DLD1 (cell line): ENCODE measurements around the gene CCNT2.
"Not testable (repeated sequence)": the region's sequence is repeated elsewhere in the genome, so short reads cannot be mapped to it uniquely, and the experiment has no call there.

Source experiments
- in situ Hi-C: cut with HindIII; loops from 2 replicates; pipeline ENCODE4 v1.10.0; 2017; ENCODE audit warnings: low sequenced_read_pairs

Gene CCNT2

GRCh38 chr2:134918526-134919340, at the start of gene CCNT2:
TSS of gene CCNT2 (plus strand) at chr2:134918822. CDS start at chr2:134918855, 33 bp downstream.
- in situ Hi-C loops, result no loop called here

- in situ Hi-C loops, result no loop called here
Observed at GRCh38 chr2:134869946-134870736, 48.5 kb upstream of the CCNT2 start.

GRCh38 chr2:134873152-134873551, 45.5 kb upstream of the CCNT2 start:
- in situ Hi-C loops, result no loop called here

GRCh38 chr2:134875309-134875708, 43.3 kb upstream of the CCNT2 start:
- in situ Hi-C loops, result no loop called here

- in situ Hi-C loops, result no loop called here
Observed at GRCh38 chr2:134882773-134883172, 35.8 kb upstream of the CCNT2 start.

GRCh38 chr2:134883552-134884293, 34.9 kb upstream of the CCNT2 start:
- in situ Hi-C loops, result no loop called here

- in situ Hi-C loops, result no loop called here
Observed at GRCh38 chr2:134884435-134884834, 34.2 kb upstream of the CCNT2 start.

- in situ Hi-C loops, result no loop called here
Observed at GRCh38 chr2:134892282-134893035, 26.2 kb upstream of the CCNT2 start.

- in situ Hi-C loops, result no loop called here
Observed at GRCh38 chr2:134897932-134898331, 20.7 kb upstream of the CCNT2 start.

GRCh38 chr2:134899204-134899603, 19.4 kb upstream of the CCNT2 start:
- in situ Hi-C loops, result no loop called here

- in situ Hi-C loops, result no loop called here
Observed at GRCh38 chr2:134900151-134900550, 18.5 kb upstream of the CCNT2 start.

- in situ Hi-C loops, result not testable (repeated sequence)
Observed at GRCh38 chr2:134903701-134904100, 14.9 kb upstream of the CCNT2 start.

- in situ Hi-C loops, result no loop called here
Observed at GRCh38 chr2:134905168-134905567, 13.5 kb upstream of the CCNT2 start.

- in situ Hi-C loops, result no loop called here
Observed at GRCh38 chr2:134906726-134907125, 11.9 kb upstream of the CCNT2 start.

- in situ Hi-C loops, result not testable (repeated sequence)
Observed at GRCh38 chr2:134907441-134908116, 11.0 kb upstream of the CCNT2 start.

GRCh38 chr2:134910763-134911399, 7.7 kb upstream of the CCNT2 start:
- in situ Hi-C loops, result no loop called here

GRCh38 chr2:134911400-134911785, 7.2 kb upstream of the CCNT2 start:
- in situ Hi-C loops, result no loop called here

GRCh38 chr2:134912361-134912760, 6.3 kb upstream of the CCNT2 start:
- in situ Hi-C loops, result no loop called here

- in situ Hi-C loops, result no loop called here
Observed at GRCh38 chr2:134917360-134917865, 1.2 kb upstream of the CCNT2 start.
